Measurements from ENCODE around the gene TMEM273. TPM values are rescaled to one million over a fixed set of nuclear protein-coding genes. Genes with fewer than 3 reads are reported as not detected.

TMEM273 gene
- polyA plus RNA-seq, 1 donor (not counting 4 experiments of a cell fraction or from before 2014, with no cell fraction given): not detected

DNA sequence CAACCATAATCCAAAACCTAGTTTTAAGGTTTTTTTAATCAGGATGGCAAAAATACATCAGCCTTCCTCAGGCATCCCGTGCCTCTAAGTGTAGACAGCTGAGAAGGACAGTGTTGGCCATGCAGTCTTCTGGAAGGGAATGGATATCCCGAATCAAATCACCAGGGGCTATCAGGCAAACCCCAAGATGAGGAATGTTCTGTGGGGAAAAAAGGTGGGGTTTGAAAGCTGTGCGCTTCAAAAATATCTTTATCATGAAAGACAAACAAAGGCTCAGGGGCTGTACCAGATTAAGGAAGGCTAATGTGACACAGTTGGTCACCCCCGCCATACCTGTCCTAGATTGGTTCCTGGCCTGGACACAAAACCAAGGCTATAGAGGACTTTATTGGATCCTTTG lies 5.4 kb downstream of the TMEM273 start:
- TF ChIP-seq EZH2 (IDR thresholded peaks at IDR 0.05; ENCODE audit: low read length): no peak
- TF ChIP-seq, protein P1, sequence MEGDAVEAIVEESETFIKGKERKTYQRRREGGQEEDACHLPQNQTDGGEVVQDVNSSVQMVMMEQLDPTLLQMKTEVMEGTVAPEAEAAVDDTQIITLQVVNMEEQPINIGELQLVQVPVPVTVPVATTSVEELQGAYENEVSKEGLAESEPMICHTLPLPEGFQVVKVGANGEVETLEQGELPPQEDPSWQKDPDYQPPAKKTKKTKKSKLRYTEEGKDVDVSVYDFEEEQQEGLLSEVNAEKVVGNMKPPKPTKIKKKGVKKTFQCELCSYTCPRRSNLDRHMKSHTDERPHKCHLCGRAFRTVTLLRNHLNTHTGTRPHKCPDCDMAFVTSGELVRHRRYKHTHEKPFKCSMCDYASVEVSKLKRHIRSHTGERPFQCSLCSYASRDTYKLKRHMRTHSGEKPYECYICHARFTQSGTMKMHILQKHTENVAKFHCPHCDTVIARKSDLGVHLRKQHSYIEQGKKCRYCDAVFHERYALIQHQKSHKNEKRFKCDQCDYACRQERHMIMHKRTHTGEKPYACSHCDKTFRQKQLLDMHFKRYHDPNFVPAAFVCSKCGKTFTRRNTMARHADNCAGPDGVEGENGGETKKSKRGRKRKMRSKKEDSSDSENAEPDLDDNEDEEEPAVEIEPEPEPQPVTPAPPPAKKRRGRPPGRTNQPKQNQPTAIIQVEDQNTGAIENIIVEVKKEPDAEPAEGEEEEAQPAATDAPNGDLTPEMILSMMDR (optimal IDR thresholded peaks at IDR 0.05 in 1 of 3, IDR thresholded peaks at IDR 0.05 in 1 of 3, conservative IDR thresholded peaks at IDR 0.05 in 1 of 3; ENCODE audit: extremely low read depth in 1 of 3, insufficient read depth in 2 of 3, low read length in 3 of 3): no peak
- H2AFZ ChIP-seq (ENCODE audit: control insufficient read depth, low read length): no peak overlapping the region
- no peak overlapping the region for H3K4me2 ChIP-seq (ENCODE audit: control insufficient read depth, extremely low read depth, insufficient read depth, low read depth, low read length)
- H3K4me1 ChIP-seq (ENCODE audit: control insufficient read depth, extremely low read depth, insufficient read depth, low read length): no peaks in the 10 kb centered on the region
- no peaks in the 10 kb centered on the region for H3K9me1 ChIP-seq (ENCODE audit: control insufficient read depth, extremely low read depth, insufficient read depth, low read length)
- no peaks in the 10 kb centered on the region for H4K20me1 ChIP-seq (ENCODE audit: control insufficient read depth, extremely low read depth, insufficient read depth, low read length)
- no peak overlapping the region for H3K9ac ChIP-seq (ENCODE audit: control insufficient read depth, extremely low read depth, insufficient read depth, low read length)
- no peak for FAIRE-seq
- no peaks in the 10 kb centered on the region for H3K9me3 ChIP-seq (ENCODE audit: control insufficient read depth, low read depth, low read length)
- H3K4me3 ChIP-seq (ENCODE audit: control insufficient read depth in 2 of 3, extremely low read depth in 1 of 3, insufficient read depth in 2 of 3, low read depth in 1 of 3, low read length in 3 of 3): no peak overlapping the region
- no peak for DNase-seq (ENCODE audit: low read depth, low spot score)
- no peaks in the 10 kb centered on the region for H3K36me3 ChIP-seq (ENCODE audit: control insufficient read depth in 2 of 2, extremely low read depth in 1 of 2, insufficient read depth in 2 of 2, low read length in 2 of 2)
- H3K27me3 ChIP-seq (ENCODE audit: control insufficient read depth, extremely low read depth, insufficient read depth, low read length): peaks cover 4% of the 10 kb centered on the region
- dilution Hi-C loops (cut with MboI; ENCODE audit: extremely low pct_ligation_motif_present, low sequenced_read_pairs): no loop called here
- no peaks in the 10 kb centered on the region for H3K79me2 ChIP-seq (ENCODE audit: control insufficient read depth, insufficient read depth, low read length)
- no peak overlapping the region for H3K27ac ChIP-seq (ENCODE audit: control insufficient read depth, insufficient read depth, low read length)

DNA sequence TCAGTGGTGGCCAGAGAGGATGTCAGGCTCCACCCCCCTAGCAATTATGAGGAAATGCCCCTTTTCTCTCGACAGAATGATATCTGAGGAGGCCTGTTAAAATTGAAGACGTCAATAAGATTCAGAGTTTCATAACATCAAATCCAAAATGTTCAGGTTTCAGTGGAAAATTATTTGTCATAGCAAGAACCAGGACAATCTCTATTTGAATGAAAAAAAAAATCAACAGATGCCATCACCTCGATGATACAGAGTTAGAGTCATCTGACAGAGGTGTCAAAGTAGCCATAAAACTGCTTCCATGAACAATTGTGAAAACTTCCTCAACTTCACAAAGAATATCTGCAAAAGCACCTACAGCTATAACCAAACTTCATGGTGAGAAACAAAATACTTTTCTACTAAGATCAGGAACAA lies 7.7 kb downstream of the TMEM273 start:
- Histone ChIP-seq H3K27me3 (ENCODE audit: control insufficient read depth, extremely low read depth, insufficient read depth, low read length) (peaks cover 4% of the 10 kb centered on the region), H3K79me2 (ENCODE audit: control insufficient read depth, insufficient read depth, low read length) (no peaks in the 10 kb centered on the region), H4K20me1 (ENCODE audit: control insufficient read depth, extremely low read depth, insufficient read depth, low read length) (no peaks in the 10 kb centered on the region), H3K4me3 (ENCODE audit: control insufficient read depth in 2 of 3, extremely low read depth in 1 of 3, insufficient read depth in 2 of 3, low read depth in 1 of 3, low read length in 3 of 3) (no peak overlapping the region), H3K9ac (ENCODE audit: control insufficient read depth, extremely low read depth, insufficient read depth, low read length) (no peak overlapping the region), H3K4me2 (ENCODE audit: control insufficient read depth, extremely low read depth, insufficient read depth, low read depth, low read length) (no peak overlapping the region), H3K9me3 (ENCODE audit: control insufficient read depth, low read depth, low read length) (no peaks in the 10 kb centered on the region), H3K27ac (ENCODE audit: control insufficient read depth, insufficient read depth, low read length) (no peak overlapping the region), H2AFZ (ENCODE audit: control insufficient read depth, low read length) (no peak overlapping the region), H3K4me1 (ENCODE audit: control insufficient read depth, extremely low read depth, insufficient read depth, low read length) (peaks cover 6% of the 10 kb centered on the region), H3K36me3 (ENCODE audit: control insufficient read depth in 2 of 2, extremely low read depth in 1 of 2, insufficient read depth in 2 of 2, low read length in 2 of 2) (no peaks in the 10 kb centered on the region), H3K9me1 (ENCODE audit: control insufficient read depth, extremely low read depth, insufficient read depth, low read length) (no peaks in the 10 kb centered on the region)
- DNase-seq (ENCODE audit: low read depth, low spot score): no peak
- TF ChIP-seq EZH2 (IDR thresholded peaks at IDR 0.05; ENCODE audit: low read length): no peak
- TF ChIP-seq, protein P1 (optimal IDR thresholded peaks at IDR 0.05 in 1 of 3, IDR thresholded peaks at IDR 0.05 in 1 of 3, conservative IDR thresholded peaks at IDR 0.05 in 1 of 3; ENCODE audit: extremely low read depth in 1 of 3, insufficient read depth in 2 of 3, low read length in 3 of 3): no peak
- FAIRE-seq: no peak
- dilution Hi-C loops (cut with MboI; ENCODE audit: extremely low pct_ligation_motif_present, low sequenced_read_pairs): no loop called here

Data from keratinocyte (primary cell).